Right lobe of liver (tissue), 6 donors: ENCODE results near the gene LHX1. TPM values are rescaled to one million over a fixed set of nuclear protein-coding genes. Genes with fewer than 3 reads are reported as not detected.

Source experiments
- ATAC-seq, 4 donors: fragments of 200-7000 bp; cut with Tn5 transposase; one replicate each; pipeline ENCODE4 v1.9.1; 2020; ENCODE audit warnings: mild to moderate bottlenecking in 4 of 4, moderate library complexity in 4 of 4
- DNase-seq, 3 donors: peaks; one replicate each; pipeline ENCODE4 v3.0.0-alpha.2; 2020
- H3K27ac ChIP-seq, 3 donors: fragments of 200-600 bp; one replicate each; pipeline ENCODE4 v1.8.0; 2022
- H3K27me3 ChIP-seq, 2 donors: fragments of 200-600 bp; one replicate each; pipeline ENCODE4 v1.8.0; 2022
- H3K36me3 ChIP-seq, 4 donors: fragments of 200-600 bp; sonication (generic) in 1 of 4; one replicate each; pipeline versions ENCODE4 v1.5.1 to v1.8.0; 2017 to 2022; ENCODE audit warnings: control low read depth in 1 of 4
- H3K4me1 ChIP-seq, 4 donors: fragments of 200-600 bp; sonication (generic) in 1 of 4; one replicate each; pipeline versions ENCODE4 v1.5.1 to v1.8.0; 2017 to 2022; ENCODE audit warnings: control low read depth in 1 of 4
- H3K4me3 ChIP-seq, 3 donors: fragments of 200-600 bp; one replicate each; pipeline ENCODE4 v1.8.0; 2022
- H3K9me3 ChIP-seq, 4 donors: fragments of 200-600 bp; sonication (generic) in 1 of 4; one replicate each; pipeline versions ENCODE4 v1.5.1 to v1.8.0; 2017 to 2022; ENCODE audit warnings: control low read depth in 1 of 4
- CTCF ChIP-seq, 4 donors: fragments of 200-600 bp in 3 of 4; fragments of 450-650 bp in 1 of 4; IDR thresholded peaks; one replicate each; pipeline versions ENCODE4 v1.5.1 to v1.8.0; 2016 to 2022; ENCODE audit warnings: antibody characterized with exemption in 4 of 4, mild to moderate bottlenecking in 2 of 4
- POLR2A ChIP-seq: fragments of 450-650 bp; IDR thresholded peaks from one replicate; pipeline ENCODE4 v1.6.1; 2017; ENCODE audit warnings: antibody characterized with exemption, mild to moderate bottlenecking
- WGBS: methylation state at CpG from one replicate; pipeline ENCODE4 v1.1.6; 2018; ENCODE audit warnings: low coverage, low lambda C conversion rate; ENCODE audit not compliant: insufficient coverage; ENCODE audit errors: missing lambda C conversion rate; 5-methylcytosine and 5-hydroxymethylcytosine counted together
- intact Hi-C, 2 donors: fragments of 100-400 bp; cut with DNase I; formaldehyde crosslinking; loops; one replicate each; pipeline versions ENCODE4 v1.11.2 to v1.14.1; 2022
- total RNA-seq, 6 experiments: library from RNA; depleted of rRNA in 2 of 6; stranded (reverse); fragments of >200 nt in 2 of 6; fragmentation: NEBNext Ultra II Directional in 3 of 6; extraction: Animal tissue kit (Norgen Biotek cat#: 25700) in 3 of 6; gene quantifications; one replicate each; pipeline versions ENCODE4 v1.1.0 to v1.2.4, GENCODE V29; 2016 to 2023
- donor health status: DM: no; HTN: yes; CAD: no.
- donor health status: DM: no; HTN: no; CAD: no.
- donor health status: DM: no; HTN: no; CAD: no.
- donor health status: DM: no; HTN: yes; CAD: no.
- donor health status: DM: no; HTN: yes; CAD: no.

LHX1 gene
- total RNA-seq, 6 experiments from 2014 or later, result not detected

GRCh38 chr17:36931697-36932382 is 5.4 kb upstream of the LHX1 start:
- Histone ChIP-seq H3K9me3 (no peaks in the 10 kb centered on the region), H3K36me3 (no peaks in the 10 kb centered on the region), H3K27ac (no peak overlapping the region), H3K27me3 (peaks cover 13 to 51% of the 10 kb centered on the region in 2 donors), H3K4me3 (no peak overlapping the region), H3K4me1 (peaks cover 0 to 36% (median 4%) of the 10 kb centered on the region in 4 donors)
- TF ChIP-seq CTCF (IDR thresholded peaks at IDR 0.05), result no peak
- DNase-seq (no peak), ATAC-seq (peak in 1 of 4 donors; percentile 9)
- 0% methylated on average over 15 of the region's 30 CpGs for WGBS
- intact Hi-C loops, result no loop called here

- no peak for ATAC-seq
- Histone ChIP-seq H3K27ac (no peak overlapping the region), H3K27me3 (peaks cover 17 to 56% of the 10 kb centered on the region in 2 donors), H3K4me3 (no peak overlapping the region), H3K4me1 (peaks cover 0 to 41% (median 4%) of the 10 kb centered on the region in 4 donors), H3K36me3 (no peaks in the 10 kb centered on the region), H3K9me3 (no peaks in the 10 kb centered on the region)
- intact Hi-C loops, result no loop called here
- no peak for TF ChIP-seq POLR2A
- no peak for TF ChIP-seq CTCF (IDR thresholded peaks at IDR 0.05)
- DNase-seq, result no peak
- 3% methylated on average over 16 of the region's 16 CpGs for WGBS
These were observed 4.9 kb upstream of the LHX1 start for GRCh38 chr17:36932383-36932693.

GRCh38 chr17:36932694-36933511 is 4.4 kb upstream of the LHX1 start:
- H3K27ac ChIP-seq, result no peak overlapping the region
- peaks cover 19 to 61% of the 10 kb centered on the region in 2 donors for H3K27me3 ChIP-seq
- no peak overlapping the region for H3K4me3 ChIP-seq

GRCh38 chr17:36933512-36934143 is 3.6 kb upstream of the LHX1 start:
- intact Hi-C loops, result no loop called here
- no peak overlapping the region for H3K4me3 ChIP-seq
- H3K27ac ChIP-seq, result no peak overlapping the region
- ATAC-seq (no peak), DNase-seq (no peak)
- no peaks in the 10 kb centered on the region for H3K36me3 ChIP-seq
- H3K4me1 ChIP-seq, result peaks cover 0 to 50% (median 11%) of the 10 kb centered on the region in 4 donors
- H3K9me3 ChIP-seq, result no peaks in the 10 kb centered on the region
- TF ChIP-seq CTCF (IDR thresholded peaks at IDR 0.05) (no peak), POLR2A (no peak)
- H3K27me3 ChIP-seq, result peaks cover 22 to 67% of the 10 kb centered on the region in 2 donors
- 9% methylated on average over 19 of the region's 23 CpGs for WGBS

More at GRCh38 chr17:36932694-36933511, 4.4 kb upstream of the LHX1 start:
- H3K9me3 ChIP-seq, result no peaks in the 10 kb centered on the region
- TF ChIP-seq POLR2A (no peak), CTCF (IDR thresholded peaks at IDR 0.05) (no peak)
- DNase-seq (no peak), ATAC-seq (no peak)
- intact Hi-C loops, result no loop called here
- H3K4me1 ChIP-seq, result peaks cover 0 to 46% (median 7%) of the 10 kb centered on the region in 4 donors
- WGBS, result 6% methylated on average over 27 of the region's 40 CpGs
- no peaks in the 10 kb centered on the region for H3K36me3 ChIP-seq
